Keratinocyte (primary cell): ENCODE results near the gene PCGF1.
A peak's percentile ranks its signal among the peaks of the same experiment; 100 is the strongest.

Source experiments
- CTCF ChIP-seq, 3 experiments: IDR thresholded peaks in 1 of 3; conservative IDR thresholded peaks in 1 of 3; optimal IDR thresholded peaks in 1 of 3; 2 replicates in 2 of 3; 3 replicates in 1 of 3; pipeline versions ENCODE3 to v1.5.1; 2011; ENCODE audit warnings: low read length in 3 of 3, mild to moderate bottlenecking in 3 of 3, moderate library complexity in 2 of 3, control low read depth in 1 of 3, inconsistent platforms in 1 of 3; ENCODE audit not compliant: insufficient read depth in 2 of 3; ENCODE audit errors: extremely low read depth in 1 of 3
- EZH2 ChIP-seq: IDR thresholded peaks from one replicate; pipeline ENCODE4 v1.6.1; 2012; ENCODE audit warnings: inconsistent platforms, mild to moderate bottlenecking, low read length, moderate library complexity

- TF ChIP-seq CTCF (optimal IDR thresholded peaks at IDR 0.05 in 1 of 3, IDR thresholded peaks at IDR 0.05 in 1 of 3, conservative IDR thresholded peaks at IDR 0.05 in 1 of 3; ENCODE audit: extremely low read depth in 1 of 3, insufficient read depth in 2 of 3, low read length in 3 of 3) (peak in 1 of 3 experiments; percentile 0), EZH2 (no peak)
Observed at GRCh38 chr2:74481961-74482800, 25.3 kb downstream of the PCGF1 start.
